Uterus (tissue), 4 donors: ENCODE measurements around the gene OBP2A. TPM values are rescaled to one million over a fixed set of nuclear protein-coding genes. Genes with fewer than 3 reads are reported as not detected.

Source experiments
- DNase-seq, 2 donors: peaks; one replicate each; pipeline ENCODE4 v3.0.0-alpha.2; 2019 to 2020
- H3K27ac ChIP-seq, 2 donors: fragments of 200-600 bp; sonication (generic); 1 replicate in 1 of 2; 2 replicates in 1 of 2; pipeline ENCODE4 v1.5.1; 2016 to 2018
- H3K27me3 ChIP-seq, 2 donors: fragments of 200-600 bp; sonication (generic); one replicate each; pipeline ENCODE4 v1.5.1; 2018 to 2019; ENCODE audit warnings: control low read depth in 1 of 2
- H3K36me3 ChIP-seq, 2 donors: fragments of 200-600 bp; sonication (generic); one replicate each; pipeline ENCODE4 v1.5.1; 2019; ENCODE audit warnings: control low read depth in 1 of 2
- H3K4me1 ChIP-seq, 2 donors: fragments of 200-600 bp; sonication (generic); one replicate each; pipeline ENCODE4 v1.5.1; 2018 to 2019; ENCODE audit warnings: control low read depth in 1 of 2
- H3K4me3 ChIP-seq, 2 donors: fragments of 200-600 bp; sonication (generic); 1 replicate in 1 of 2; 2 replicates in 1 of 2; pipeline ENCODE4 v1.5.1; 2018 to 2019; ENCODE audit warnings: mild to moderate bottlenecking in 1 of 2
- H3K9me3 ChIP-seq, 2 donors: fragments of 200-600 bp; sonication (generic); one replicate each; pipeline ENCODE4 v1.5.1; 2019; ENCODE audit warnings: control low read depth in 1 of 2
- POLR2A ChIP-seq, 2 donors: fragments of 450-650 bp; IDR thresholded peaks; one replicate each; pipeline ENCODE4 v1.6.1; 2016; ENCODE audit warnings: antibody characterized with exemption in 2 of 2, mild to moderate bottlenecking in 1 of 2, moderate library complexity in 1 of 2
- intact Hi-C: fragments of 100-400 bp; cut with DNase I; formaldehyde crosslinking; loops from one replicate; pipeline ENCODE4 v1.15.1; 2023; ENCODE audit warnings: low total_unique reads
- total RNA-seq, 4 donors: library from RNA; depleted of rRNA in 3 of 4; stranded (reverse); fragments of >200 nt in 3 of 4; gene quantifications; one replicate each; pipeline versions ENCODE4 v1.1.0 to v1.2.4, GENCODE V29; 2014 to 2023
- TF ChIP-seq, protein P1 (sequence below), 4 experiments: fragments of 200-600 bp in 2 of 4; fragments of 450-650 bp in 2 of 4; sonication (generic) in 2 of 4; IDR thresholded peaks; one replicate each; pipeline ENCODE4 v1.5.1; 2016 to 2019; ENCODE audit warnings: antibody characterized with exemption in 4 of 4, mild to moderate bottlenecking in 2 of 4, moderate library complexity in 1 of 4
- donor health status: DM: yes; HTN: yes; CAD: no.

The OBP2A gene
- total RNA-seq, 4 donors from 2014 or later = not detected

GRCh38 chr9:135514342-135515082 is 31.4 kb upstream of the OBP2A start:
- Histone ChIP-seq H3K9me3 (no peaks in the 10 kb centered on the region), H3K4me1 (no peaks in the 10 kb centered on the region), H3K27me3 (no peaks in the 10 kb centered on the region), H3K36me3 (no peaks in the 10 kb centered on the region), H3K4me3 (no peak overlapping the region), H3K27ac (no peak overlapping the region)
- TF ChIP-seq POLR2A (IDR thresholded peaks at IDR 0.05) = no peak
- TF ChIP-seq, protein P1, sequence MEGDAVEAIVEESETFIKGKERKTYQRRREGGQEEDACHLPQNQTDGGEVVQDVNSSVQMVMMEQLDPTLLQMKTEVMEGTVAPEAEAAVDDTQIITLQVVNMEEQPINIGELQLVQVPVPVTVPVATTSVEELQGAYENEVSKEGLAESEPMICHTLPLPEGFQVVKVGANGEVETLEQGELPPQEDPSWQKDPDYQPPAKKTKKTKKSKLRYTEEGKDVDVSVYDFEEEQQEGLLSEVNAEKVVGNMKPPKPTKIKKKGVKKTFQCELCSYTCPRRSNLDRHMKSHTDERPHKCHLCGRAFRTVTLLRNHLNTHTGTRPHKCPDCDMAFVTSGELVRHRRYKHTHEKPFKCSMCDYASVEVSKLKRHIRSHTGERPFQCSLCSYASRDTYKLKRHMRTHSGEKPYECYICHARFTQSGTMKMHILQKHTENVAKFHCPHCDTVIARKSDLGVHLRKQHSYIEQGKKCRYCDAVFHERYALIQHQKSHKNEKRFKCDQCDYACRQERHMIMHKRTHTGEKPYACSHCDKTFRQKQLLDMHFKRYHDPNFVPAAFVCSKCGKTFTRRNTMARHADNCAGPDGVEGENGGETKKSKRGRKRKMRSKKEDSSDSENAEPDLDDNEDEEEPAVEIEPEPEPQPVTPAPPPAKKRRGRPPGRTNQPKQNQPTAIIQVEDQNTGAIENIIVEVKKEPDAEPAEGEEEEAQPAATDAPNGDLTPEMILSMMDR (IDR thresholded peaks at IDR 0.05) = no peak
- intact Hi-C loops = no loop called here
- no peak for DNase-seq

DNA sequence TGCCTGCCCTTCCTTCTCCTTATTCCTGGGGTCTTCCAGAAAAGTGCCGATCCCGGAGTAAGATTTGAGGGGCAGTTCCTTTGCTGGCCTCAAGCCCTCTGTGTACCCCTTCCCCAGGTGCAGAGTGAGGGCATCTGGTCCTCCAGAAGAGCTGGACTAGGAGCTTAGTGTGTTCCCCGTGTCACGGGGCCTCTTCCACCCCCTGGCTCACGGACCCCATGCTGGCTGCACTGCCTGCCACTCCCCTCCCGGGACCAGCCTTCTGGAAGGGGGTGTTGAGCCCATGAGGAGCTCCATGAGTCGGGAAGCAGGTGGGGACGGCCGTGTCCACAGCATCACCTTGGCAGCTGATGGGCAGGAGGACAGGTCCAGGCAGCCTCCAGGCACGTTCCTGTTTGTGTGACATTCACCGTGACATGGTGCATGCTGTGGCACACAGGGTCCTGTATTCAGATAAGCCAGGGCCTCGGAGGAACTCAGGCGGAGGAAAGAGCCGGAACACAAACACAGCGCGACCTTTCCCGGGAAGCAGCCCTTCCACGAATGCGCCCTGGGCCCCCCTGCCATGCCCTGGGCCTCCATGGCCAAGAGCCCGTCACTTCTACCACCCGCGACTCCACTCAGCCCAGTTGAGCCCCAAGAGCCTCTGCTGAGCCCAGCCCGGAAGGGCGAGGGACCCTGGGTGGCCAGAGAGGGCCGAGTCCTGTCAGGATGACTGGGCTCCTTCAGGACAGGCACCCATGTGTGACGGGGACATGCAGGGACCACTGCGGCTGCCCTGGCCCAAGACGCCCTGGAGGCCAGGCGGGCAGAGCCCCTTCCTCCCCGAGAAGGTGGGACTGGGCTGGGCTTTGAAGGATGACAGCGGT is 30.6 kb upstream of the OBP2A start:
- DNase-seq = no peak

GRCh38 chr9:135516132-135516860 is 29.6 kb upstream of the OBP2A start:
- intact Hi-C loops = no loop called here
- Histone ChIP-seq H3K4me1 (no peaks in the 10 kb centered on the region), H3K27me3 (no peaks in the 10 kb centered on the region), H3K27ac (no peak overlapping the region), H3K9me3 (no peaks in the 10 kb centered on the region), H3K4me3 (no peak overlapping the region), H3K36me3 (no peaks in the 10 kb centered on the region)
- TF ChIP-seq, protein P1 (IDR thresholded peaks at IDR 0.05) = no peak
- no peak for TF ChIP-seq POLR2A (IDR thresholded peaks at IDR 0.05)
- DNase-seq = no peak

More for the DNA sequence above, 30.6 kb upstream of the OBP2A start:
- Histone ChIP-seq H3K4me3 (no peak overlapping the region), H3K9me3 (no peaks in the 10 kb centered on the region), H3K4me1 (no peaks in the 10 kb centered on the region), H3K27me3 (no peaks in the 10 kb centered on the region), H3K36me3 (no peaks in the 10 kb centered on the region), H3K27ac (no peak overlapping the region)
- no peak for TF ChIP-seq POLR2A (IDR thresholded peaks at IDR 0.05)
- TF ChIP-seq, protein P1 (IDR thresholded peaks at IDR 0.05) = no peak
- intact Hi-C loops = no loop called here

DNA sequence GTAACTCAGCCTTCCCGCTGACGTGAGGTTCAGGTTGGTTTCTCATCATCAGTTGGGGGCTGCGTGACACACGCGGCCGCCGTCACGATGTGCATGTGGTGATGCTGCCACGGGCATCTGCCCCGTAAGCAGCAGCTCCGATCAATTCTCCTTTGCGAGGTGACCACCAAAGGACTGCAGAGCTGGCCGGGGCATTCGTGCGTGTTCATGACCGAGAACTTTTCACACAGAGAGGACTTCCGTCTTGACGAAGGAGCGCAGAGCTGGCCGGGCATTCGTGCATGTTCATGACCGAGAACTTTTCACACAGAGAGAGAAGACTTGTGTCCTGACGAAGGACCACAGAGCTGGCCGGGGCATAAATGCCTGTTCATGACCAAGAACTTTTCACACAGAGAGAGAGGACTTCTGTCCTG is 28.5 kb upstream of the OBP2A start:
- no peak for DNase-seq
- intact Hi-C loops = no loop called here
- Histone ChIP-seq H3K27me3 (no peaks in the 10 kb centered on the region), H3K9me3 (no peaks in the 10 kb centered on the region), H3K4me1 (no peaks in the 10 kb centered on the region), H3K4me3 (no peak overlapping the region), H3K36me3 (no peaks in the 10 kb centered on the region), H3K27ac (no peak overlapping the region)
- TF ChIP-seq, protein P1 (IDR thresholded peaks at IDR 0.05) = no peak
- TF ChIP-seq POLR2A (IDR thresholded peaks at IDR 0.05) = no peak
